HepG2 (cell line): ENCODE data around the gene NGEF. TPM values are rescaled to one million over a fixed set of nuclear protein-coding genes. Genes with fewer than 3 reads are reported as not detected.
A peak's percentile ranks its signal among the peaks of the same experiment; 100 is the strongest.

ENCODE experiments used
- EEA1 ChIP-seq: sonication (generic); formaldehyde crosslinking; IDR thresholded peaks from 2 replicates; pipeline ENCODE4 v1.5.1; 2020; ENCODE audit warnings: mild to moderate bottlenecking, missing genetic modification reagents, borderline replicate concordance
- ESRRA ChIP-seq: sonication (generic); formaldehyde crosslinking; IDR thresholded peaks from 2 replicates; pipeline ENCODE4 v1.5.1; 2020; ENCODE audit warnings: mild to moderate bottlenecking, low read depth, missing genetic modification reagents
- FOXO1 ChIP-seq: sonication (generic); formaldehyde crosslinking; IDR thresholded peaks from 2 replicates; pipeline ENCODE4 v1.4.0; 2020; ENCODE audit warnings: missing genetic modification reagents
- HDAC1 ChIP-seq: sonication (generic); formaldehyde crosslinking; IDR thresholded peaks from 2 replicates; pipeline ENCODE4 v1.5.1; 2020; ENCODE audit warnings: mild to moderate bottlenecking, missing genetic modification reagents
- KAT7 ChIP-seq: IDR thresholded peaks from 2 replicates; pipeline ENCODE4 v1.6.1; 2018; ENCODE audit warnings: borderline replicate concordance, missing compliant biosample characterization
- MEIS2 ChIP-seq: sonication (generic); formaldehyde crosslinking; IDR thresholded peaks from 2 replicates; pipeline ENCODE4 v1.9.0; 2021; ENCODE audit warnings: mild to moderate bottlenecking, missing genetic modification reagents
- PHF8 ChIP-seq: sonication (generic); formaldehyde crosslinking; IDR thresholded peaks from 2 replicates; pipeline ENCODE4 v1.5.0; 2020; ENCODE audit warnings: missing genetic modification reagents
- POGK ChIP-seq: sonication (generic); formaldehyde crosslinking; conservative IDR thresholded peaks from 2 replicates; pipeline ENCODE4 v1.8.0; 2022; ENCODE audit warnings: mild to moderate bottlenecking, moderate library complexity, missing genetic modification reagents
- POLR2G ChIP-seq: fragments of 200-400 bp; formaldehyde crosslinking; IDR thresholded peaks from 2 replicates; pipeline ENCODE4 v1.6.1; 2018; ENCODE audit warnings: mild to moderate bottlenecking, low read depth, low read length, moderate library complexity
- RBM39 ChIP-seq: fragments of 200-400 bp; formaldehyde crosslinking; IDR thresholded peaks from one replicate; pipeline ENCODE4 v1.6.1; 2018; ENCODE audit warnings: antibody characterized with exemption, mild to moderate bottlenecking, low read depth, low read length; ENCODE audit not compliant: poor library complexity, severe bottlenecking
- SAP130 ChIP-seq: IDR thresholded peaks from 2 replicates; pipeline ENCODE4 v1.6.1; 2016; ENCODE audit warnings: low read depth
- U2AF1 ChIP-seq: fragments of 200-400 bp; formaldehyde crosslinking; optimal IDR thresholded peaks from 2 replicates; pipeline ENCODE3; 2017; ENCODE audit warnings: mild to moderate bottlenecking, low read depth, low read length
- ZNF350 ChIP-seq: sonication (generic); formaldehyde crosslinking; IDR thresholded peaks from 2 replicates; pipeline ENCODE4 v1.4.0; 2020; ENCODE audit warnings: mild to moderate bottlenecking, low read depth, missing genetic modification reagents, borderline replicate concordance
- ZNF678 ChIP-seq: sonication (generic); formaldehyde crosslinking; IDR thresholded peaks from 2 replicates; pipeline ENCODE4 v1.4.0; 2020; ENCODE audit warnings: mild to moderate bottlenecking, missing genetic modification reagents
- ZNF687 ChIP-seq: sonication (generic); formaldehyde crosslinking; IDR thresholded peaks from 2 replicates; pipeline ENCODE4 v1.5.1; 2020; ENCODE audit warnings: mild to moderate bottlenecking, missing genetic modification reagents, moderate library complexity
- ZNF777 ChIP-seq: sonication (generic); formaldehyde crosslinking; IDR thresholded peaks from 2 replicates; pipeline ENCODE4 v1.4.0; 2020; ENCODE audit warnings: missing genetic modification reagents
- polyA plus RNA-seq, 8 experiments: library from polyadenylated mRNA; depleted of rRNA in 3 of 8; stranded (reverse) in 7 of 8; unstranded in 1 of 8; fragments of >200 nt; fragmentation: Illumina TruSeq in 4 of 8; extraction: Trizol in 4 of 8; gene quantifications; 2 replicates each; pipeline versions ENCODE4 v1.2.1 to v1.2.3, GENCODE V29; 2011 to 2016; ENCODE audit warnings: low read depth in 4 of 8, missing spikeins in 1 of 8, mixed read lengths in 1 of 8; ENCODE audit not compliant: insufficient read depth in 1 of 8
- total RNA-seq, 5 experiments: library from RNA; depleted of rRNA; stranded (reverse); fragments of >200 nt; fragmentation: Illumina TruSeq; extraction: Trizol; gene quantifications; 2 replicates each; pipeline ENCODE4 v1.2.3, GENCODE V29; 2016; ENCODE audit warnings: low read depth in 1 of 5
- TF ChIP-seq, protein P1 (sequence below): sonication (generic); formaldehyde crosslinking; IDR thresholded peaks from 2 replicates; pipeline ENCODE4 v1.4.0; 2020; ENCODE audit warnings: mild to moderate bottlenecking, missing genetic modification reagents
- TF ChIP-seq, protein P2 (sequence below): sonication (generic); formaldehyde crosslinking; IDR thresholded peaks from 2 replicates; pipeline ENCODE4 v1.4.0; 2020; ENCODE audit warnings: missing genetic modification reagents, mild to moderate bottlenecking, borderline replicate concordance

The NGEF gene
- total and polyA plus RNA-seq, 2 of the 13 experiments (the other 11 are each of a cell fraction or from before 2014, with no cell fraction given) = 14.4 to 36.9 TPM

- TF ChIP-seq EEA1 (CRISPR knock-in tag) (no peak), U2AF1 (peak; percentile 13), ESRRA (CRISPR knock-in tag) (peak; percentile 19; the same call in 1 of the 2 replicates), SAP130 (CRISPR knock-in tag) (peak; percentile 24; the same call in 1 of the 2 replicates), HDAC1 (CRISPR knock-in tag) (peak; percentile 25; the same call in 1 of the 2 replicates), RBM39 (peak; percentile 64), ZNF350 (0 out of 2 replicates have a peak, but pooled peaks have one; percentile 16), POGK (CRISPR knock-in tag) (peak; percentile 41; the same call in 1 of the 2 replicates), ZNF678 (CRISPR knock-in tag) (peak; percentile 54; the same call in 1 of the 2 replicates), KAT7 (CRISPR knock-in tag) (peak; percentile 26), ZNF777 (CRISPR knock-in tag) (peak; percentile 43; the same call in 1 of the 2 replicates), PHF8 (peak; percentile 46), ZNF687 (CRISPR knock-in tag) (peak; percentile 59), MEIS2 (CRISPR knock-in tag) (0 out of 2 replicates have a peak, but pooled peaks have one; percentile 38), POLR2G (peak; percentile 69), FOXO1 (peak; percentile 3; the same call in 1 of the 2 replicates)
- TF ChIP-seq, protein P1, sequence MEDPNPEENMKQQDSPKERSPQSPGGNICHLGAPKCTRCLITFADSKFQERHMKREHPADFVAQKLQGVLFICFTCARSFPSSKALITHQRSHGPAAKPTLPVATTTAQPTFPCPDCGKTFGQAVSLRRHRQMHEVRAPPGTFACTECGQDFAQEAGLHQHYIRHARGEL (CRISPR knock-in tag) = 0 out of 2 replicates have a peak, but pooled peaks have one; percentile 28
- TF ChIP-seq, protein P2, sequence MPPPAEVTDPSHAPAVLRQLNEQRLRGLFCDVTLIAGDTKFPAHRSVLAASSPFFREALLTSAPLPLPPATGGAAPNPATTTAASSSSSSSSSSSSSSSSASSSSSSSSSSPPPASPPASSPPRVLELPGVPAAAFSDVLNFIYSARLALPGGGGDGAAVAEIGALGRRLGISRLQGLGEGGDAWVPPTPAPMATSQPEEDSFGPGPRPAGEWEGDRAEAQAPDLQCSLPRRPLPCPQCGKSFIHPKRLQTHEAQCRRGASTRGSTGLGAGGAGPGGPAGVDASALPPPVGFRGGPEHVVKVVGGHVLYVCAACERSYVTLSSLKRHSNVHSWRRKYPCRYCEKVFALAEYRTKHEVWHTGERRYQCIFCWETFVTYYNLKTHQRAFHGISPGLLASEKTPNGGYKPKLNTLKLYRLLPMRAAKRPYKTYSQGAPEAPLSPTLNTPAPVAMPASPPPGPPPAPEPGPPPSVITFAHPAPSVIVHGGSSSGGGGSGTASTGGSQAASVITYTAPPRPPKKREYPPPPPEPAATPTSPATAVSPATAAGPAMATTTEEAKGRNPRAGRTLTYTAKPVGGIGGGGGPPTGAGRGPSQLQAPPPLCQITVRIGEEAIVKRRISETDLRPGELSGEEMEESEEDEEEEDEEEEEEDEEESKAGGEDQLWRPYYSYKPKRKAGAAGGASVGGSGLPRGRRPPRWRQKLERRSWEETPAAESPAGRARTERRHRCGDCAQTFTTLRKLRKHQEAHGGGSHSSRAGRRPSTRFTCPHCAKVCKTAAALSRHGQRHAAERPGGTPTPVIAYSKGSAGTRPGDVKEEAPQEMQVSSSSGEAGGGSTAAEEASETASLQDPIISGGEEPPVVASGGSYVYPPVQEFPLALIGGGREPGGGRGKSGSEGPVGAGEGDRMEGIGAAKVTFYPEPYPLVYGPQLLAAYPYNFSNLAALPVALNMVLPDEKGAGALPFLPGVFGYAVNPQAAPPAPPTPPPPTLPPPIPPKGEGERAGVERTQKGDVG = no peak
Observed at GRCh38 chr2:232875256-232876121, 137.6 kb downstream of the NGEF start (continued).
